AG08395 (cell line): Measurements from ENCODE around the gene MXI1.

Experiments
- DNase-seq: peaks from one replicate; pipeline ENCODE4 v3.0.0; 2012; ENCODE audit warnings: mixed read lengths, low spot score

Gene MXI1

GRCh38 chr10:110215286-110216170 is 8.1 kb downstream of the MXI1 start:
- no peak for DNase-seq

GRCh38 chr10:110216240-110216639 is 8.8 kb downstream of the MXI1 start:
- DNase-seq, result no peak

- DNase-seq, result no peak
Observed at GRCh38 chr10:110216942-110217661, 9.7 kb downstream of the MXI1 start.

- no peak for DNase-seq
Observed at GRCh38 chr10:110217662-110218008, 10.2 kb downstream of the MXI1 start.

- no peak for DNase-seq
Observed at GRCh38 chr10:110218632-110219031, 11.2 kb downstream of the MXI1 start.

GRCh38 chr10:110219884-110220283 is 12.5 kb downstream of the MXI1 start:
- no peak for DNase-seq

- no peak for DNase-seq
Observed at GRCh38 chr10:110220398-110220797, 13.0 kb downstream of the MXI1 start.

- DNase-seq, result no peak
Observed at GRCh38 chr10:110221044-110221720, 13.8 kb downstream of the MXI1 start.

GRCh38 chr10:110221721-110222261 is 14.4 kb downstream of the MXI1 start:
- peak; percentile 78 for DNase-seq

GRCh38 chr10:110222641-110223297 is 15.4 kb downstream of the MXI1 start:
- DNase-seq, result no peak

- no peak for DNase-seq
Observed at GRCh38 chr10:110223298-110223925, 16.0 kb downstream of the MXI1 start.

- DNase-seq, result no peak
Observed at GRCh38 chr10:110224992-110225391, 17.6 kb downstream of the MXI1 start.

GRCh38 chr10:110225441-110225755 is 18.0 kb downstream of the MXI1 start:
- no peak for DNase-seq

GRCh38 chr10:110225756-110226542 is 18.5 kb downstream of the MXI1 start:
- peak; percentile 92 for DNase-seq

- peak; percentile 88 for DNase-seq
Observed at GRCh38 chr10:110226543-110226925, 19.1 kb downstream of the MXI1 start.

GRCh38 chr10:110226926-110227641 is 19.7 kb downstream of the MXI1 start:
- peak; percentile 75 for DNase-seq

- no peak for DNase-seq
Observed at GRCh38 chr10:110228066-110228465, 20.7 kb downstream of the MXI1 start.

- no peak for DNase-seq
Observed at GRCh38 chr10:110229155-110229554, 21.8 kb downstream of the MXI1 start.

GRCh38 chr10:110233846-110234245 is 26.4 kb downstream of the MXI1 start:
- no peak for DNase-seq

GRCh38 chr10:110237894-110238480 is 30.6 kb downstream of the MXI1 start:
- no peak for DNase-seq
